Ishikawa (cell line): ENCODE data around the gene MYL12A.

Experiments used
- CREB1 ChIP-seq: IDR thresholded peaks from 2 replicates; pipeline ENCODE4 v1.6.1; 2012; ENCODE audit warnings: low read depth
- EP300 ChIP-seq: IDR thresholded peaks from 2 replicates; pipeline ENCODE4 v1.6.1; 2012; ENCODE audit warnings: borderline replicate concordance
- NFIC ChIP-seq: IDR thresholded peaks from 2 replicates; pipeline ENCODE4 v1.6.1; 2012
- RAD21 ChIP-seq: IDR thresholded peaks from 2 replicates; pipeline ENCODE4 v1.6.1; 2012; ENCODE audit warnings: low read depth
- TF ChIP-seq, protein P1 (sequence below): IDR thresholded peaks from 2 replicates; pipeline ENCODE4 v1.6.1; 2012

DNA sequence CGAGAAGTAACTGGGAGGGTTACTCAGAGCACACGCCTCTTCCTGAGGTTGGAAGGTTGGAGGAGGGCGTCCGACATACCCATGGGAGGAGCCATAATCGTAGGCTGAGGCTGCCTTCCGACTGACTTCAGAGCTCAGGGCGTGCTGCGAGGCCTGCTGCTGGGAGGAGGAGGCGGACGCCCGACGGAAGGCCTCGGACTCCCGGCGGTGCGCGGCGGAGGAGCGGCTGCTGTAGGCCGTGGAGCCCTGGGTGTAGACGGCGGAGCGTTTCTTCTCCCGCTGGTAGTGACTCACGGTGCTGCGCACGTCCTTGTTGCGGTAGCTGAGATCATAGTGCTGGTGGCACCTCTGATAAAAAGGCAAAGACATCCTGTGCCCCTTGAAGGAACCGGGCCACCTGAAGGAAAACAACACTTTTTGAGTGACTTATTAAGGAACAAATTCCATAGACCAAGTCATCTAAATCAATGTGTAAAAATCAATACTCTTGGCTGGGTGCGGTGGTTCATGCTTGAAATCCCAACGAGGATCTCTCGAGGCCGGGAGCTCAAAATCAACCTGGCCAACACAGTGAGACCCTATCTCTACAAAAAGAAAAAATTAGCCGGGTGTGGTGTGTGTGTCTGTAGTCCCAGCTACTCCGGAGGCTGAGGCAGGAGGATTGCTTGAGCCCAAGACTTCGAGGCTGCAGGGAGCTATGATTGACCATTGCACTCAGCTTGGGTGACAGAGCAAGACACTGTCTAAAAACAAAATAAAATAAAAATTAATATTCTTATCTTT lies 32.6 kb upstream of the MYL12A start:
- TF ChIP-seq NFIC (no peak), CREB1 (no peak), RAD21 (no peak), EP300 (no peak)
- TF ChIP-seq, protein P1, sequence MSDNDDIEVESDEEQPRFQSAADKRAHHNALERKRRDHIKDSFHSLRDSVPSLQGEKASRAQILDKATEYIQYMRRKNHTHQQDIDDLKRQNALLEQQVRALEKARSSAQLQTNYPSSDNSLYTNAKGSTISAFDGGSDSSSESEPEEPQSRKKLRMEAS = no peak
